Caco-2 (cell line): ENCODE measurements around the gene CRMP1. TPM values are rescaled to one million over a fixed set of nuclear protein-coding genes. Genes with fewer than 3 reads are reported as not detected.
A peak's percentile ranks its signal among the peaks of the same experiment; 100 is the strongest.
"Not testable (repeated sequence)": the region's sequence is repeated elsewhere in the genome, so short reads cannot be mapped to it uniquely, and the experiment has no call there.

Source experiments
- BruUV-seq: library from RNA; stranded (reverse); fragments of 400-500 nt; replicated peaks from 2 replicates; lab custom pipeline; 2021; lab: Mats Ljungman, UMichigan
- CTCF ChIA-PET: fragments of 300-600 bp; sonication (Branson Sonifier 250); formaldehyde crosslinking; loops from one replicate; lab custom pipeline; 2022; ENCODE audit warnings: antibody characterized with exemption; lab: Charles Lee
- POLR2A ChIA-PET: fragments of 300-600 bp; sonication (Branson Sonifier 250); formaldehyde crosslinking; loops from one replicate; lab custom pipeline; 2022; ENCODE audit warnings: antibody characterized with exemption; lab: Charles Lee
- DNase-seq, 2 experiments: peaks; one replicate each; pipeline versions ENCODE4 v3.0.0 to v3.0.0-alpha.2; 2020 to 2022
- H3K27me3 ChIP-seq: replicated peaks from 2 replicates; pipeline ENCODE4 v1.6.0; 2011; ENCODE audit warnings: low read length; ENCODE audit not compliant: control insufficient read depth, insufficient read depth
- H3K36me3 ChIP-seq: 2 replicates; pipeline ENCODE4 v1.5.1; 2011; ENCODE audit warnings: low read length; ENCODE audit not compliant: control insufficient read depth, insufficient read depth
- H3K4me1 ChIP-seq: fragments of 250-450 bp; sonication (Bioruptor Pico); 2 replicates; pipeline ENCODE4 v1.5.1; 2020; ENCODE audit warnings: mild to moderate bottlenecking
- H3K4me3 ChIP-seq: 2 replicates; pipeline ENCODE4 v1.5.1; 2011; ENCODE audit warnings: low read depth, mild to moderate bottlenecking, control low read depth, low read length
- H3K9me3 ChIP-seq: fragments of 250-450 bp; sonication (Bioruptor Pico); 2 replicates; pipeline ENCODE4 v1.5.1; 2020; ENCODE audit warnings: mild to moderate bottlenecking, moderate library complexity
- H3K27ac Mint-ChIP-seq: one replicate; pipeline ENCODE4 v1.8.0; 2022; ENCODE audit warnings: mixed read lengths; ENCODE audit not compliant: unreplicated experiment
- H3K27me3 Mint-ChIP-seq: one replicate; pipeline ENCODE4 v1.8.0; 2022; ENCODE audit warnings: mixed read lengths; ENCODE audit not compliant: insufficient read depth, unreplicated experiment
- H3K36me3 Mint-ChIP-seq: one replicate; pipeline ENCODE4 v1.8.0; 2022; ENCODE audit warnings: mild to moderate bottlenecking, mixed read lengths; ENCODE audit not compliant: insufficient read depth, unreplicated experiment
- H3K4me1 Mint-ChIP-seq: one replicate; pipeline ENCODE4 v1.8.0; 2022; ENCODE audit warnings: low read depth, mixed read lengths; ENCODE audit not compliant: unreplicated experiment
- H3K4me3 Mint-ChIP-seq: one replicate; pipeline ENCODE4 v1.8.0; 2022; ENCODE audit warnings: mild to moderate bottlenecking, moderate library complexity, mixed read lengths; ENCODE audit not compliant: unreplicated experiment
- H3K9me3 Mint-ChIP-seq: one replicate; pipeline ENCODE4 v1.8.0; 2022; ENCODE audit warnings: mixed read lengths; ENCODE audit not compliant: unreplicated experiment
- intact Hi-C: fragments of 100-400 bp; cut with micrococcal nuclease; formaldehyde crosslinking; loops from one replicate; pipeline ENCODE4 v1.10.0; 2022; ENCODE audit not compliant: unreplicated experiment
- total RNA-seq: library from RNA; stranded (reverse); gene quantifications from 2 replicates; pipeline ENCODE4 v1.2.3, GENCODE V29; 2022
- TF ChIP-seq, protein P1 (sequence below), 2 experiments: fragments of 200-600 bp in 1 of 2; IDR thresholded peaks; 1 replicate in 1 of 2; 2 replicates in 1 of 2; pipeline versions ENCODE4 v1.5.1 to v1.8.0; 2011 to 2022; ENCODE audit warnings: antibody characterized with exemption in 1 of 2, control low read depth in 1 of 2, inconsistent platforms in 1 of 2, low read depth in 1 of 2, low read length in 1 of 2, mild to moderate bottlenecking in 1 of 2, moderate library complexity in 1 of 2; ENCODE audit not compliant: insufficient read depth in 1 of 2, severe bottlenecking in 1 of 2, unreplicated experiment in 1 of 2

The CRMP1 gene
- total RNA-seq, 1 experiment from 2014 or later, result not detected

GRCh38 chr4:5812506-5813229 lies 80.2 kb downstream of the CRMP1 start:
- no TSS peak for BruUV-seq
- H3K27ac Mint-ChIP-seq, result no peak overlapping the region
- no peaks in the 10 kb centered on the region for H3K36me3 ChIP-seq
- H3K4me3 Mint-ChIP-seq, result no peak overlapping the region
- H3K27me3 ChIP-seq, result no peaks in the 10 kb centered on the region; the same call in 1 of the 2 replicates
- no peaks in the 10 kb centered on the region for H3K9me3 Mint-ChIP-seq
- H3K36me3 Mint-ChIP-seq, result no peaks in the 10 kb centered on the region
- TF ChIP-seq, protein P1, sequence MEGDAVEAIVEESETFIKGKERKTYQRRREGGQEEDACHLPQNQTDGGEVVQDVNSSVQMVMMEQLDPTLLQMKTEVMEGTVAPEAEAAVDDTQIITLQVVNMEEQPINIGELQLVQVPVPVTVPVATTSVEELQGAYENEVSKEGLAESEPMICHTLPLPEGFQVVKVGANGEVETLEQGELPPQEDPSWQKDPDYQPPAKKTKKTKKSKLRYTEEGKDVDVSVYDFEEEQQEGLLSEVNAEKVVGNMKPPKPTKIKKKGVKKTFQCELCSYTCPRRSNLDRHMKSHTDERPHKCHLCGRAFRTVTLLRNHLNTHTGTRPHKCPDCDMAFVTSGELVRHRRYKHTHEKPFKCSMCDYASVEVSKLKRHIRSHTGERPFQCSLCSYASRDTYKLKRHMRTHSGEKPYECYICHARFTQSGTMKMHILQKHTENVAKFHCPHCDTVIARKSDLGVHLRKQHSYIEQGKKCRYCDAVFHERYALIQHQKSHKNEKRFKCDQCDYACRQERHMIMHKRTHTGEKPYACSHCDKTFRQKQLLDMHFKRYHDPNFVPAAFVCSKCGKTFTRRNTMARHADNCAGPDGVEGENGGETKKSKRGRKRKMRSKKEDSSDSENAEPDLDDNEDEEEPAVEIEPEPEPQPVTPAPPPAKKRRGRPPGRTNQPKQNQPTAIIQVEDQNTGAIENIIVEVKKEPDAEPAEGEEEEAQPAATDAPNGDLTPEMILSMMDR (IDR thresholded peaks at IDR 0.05; ENCODE audit: insufficient read depth in 1 of 2, low read depth in 1 of 2, low read length in 1 of 2, severe bottlenecking in 1 of 2, unreplicated experiment in 1 of 2), result peak; percentile 55 to 60
- no peaks in the 10 kb centered on the region for H3K9me3 ChIP-seq
- peaks cover 5% of the 10 kb centered on the region for H3K27me3 Mint-ChIP-seq
- H3K4me3 ChIP-seq, result no peak overlapping the region
- CTCF ChIA-PET, result interaction anchor here (0.6 to 1.2 kb wide), 3 partner anchors 9 to 353 kb away, joined by 3 to 4 read pairs (median 3); no protein-coding TSS in a partner anchor
- intact Hi-C loops, result loop anchor here (1.0 to 2.0 kb wide), 2 partner anchors 762 to 817 kb away; partner anchors contain the start of gene STK32B
- peak in 1 of 2 experiments; percentile 60 for DNase-seq
- H3K4me1 Mint-ChIP-seq, result no peaks in the 10 kb centered on the region
- no peaks in the 10 kb centered on the region for H3K4me1 ChIP-seq
- POLR2A ChIA-PET, result no interaction called here

GRCh38 chr4:5812057-5812456 lies 80.8 kb downstream of the CRMP1 start:
- H3K4me3 Mint-ChIP-seq, H3K9me3 Mint-ChIP-seq, H3K27me3 Mint-ChIP-seq, H3K36me3 Mint-ChIP-seq, DNase-seq, H3K4me3 ChIP-seq, H3K27me3 ChIP-seq, H3K4me1 Mint-ChIP-seq, H3K36me3 ChIP-seq, POLR2A ChIA-PET, CTCF ChIA-PET, BruUV-seq, H3K27ac Mint-ChIP-seq, H3K9me3 ChIP-seq, H3K4me1 ChIP-seq: not testable (repeated sequence)
- intact Hi-C loops, result loop anchor here (2.0 kb wide), 1 partner anchor 761 kb away; the partner anchor contains the start of gene STK32B

DNA sequence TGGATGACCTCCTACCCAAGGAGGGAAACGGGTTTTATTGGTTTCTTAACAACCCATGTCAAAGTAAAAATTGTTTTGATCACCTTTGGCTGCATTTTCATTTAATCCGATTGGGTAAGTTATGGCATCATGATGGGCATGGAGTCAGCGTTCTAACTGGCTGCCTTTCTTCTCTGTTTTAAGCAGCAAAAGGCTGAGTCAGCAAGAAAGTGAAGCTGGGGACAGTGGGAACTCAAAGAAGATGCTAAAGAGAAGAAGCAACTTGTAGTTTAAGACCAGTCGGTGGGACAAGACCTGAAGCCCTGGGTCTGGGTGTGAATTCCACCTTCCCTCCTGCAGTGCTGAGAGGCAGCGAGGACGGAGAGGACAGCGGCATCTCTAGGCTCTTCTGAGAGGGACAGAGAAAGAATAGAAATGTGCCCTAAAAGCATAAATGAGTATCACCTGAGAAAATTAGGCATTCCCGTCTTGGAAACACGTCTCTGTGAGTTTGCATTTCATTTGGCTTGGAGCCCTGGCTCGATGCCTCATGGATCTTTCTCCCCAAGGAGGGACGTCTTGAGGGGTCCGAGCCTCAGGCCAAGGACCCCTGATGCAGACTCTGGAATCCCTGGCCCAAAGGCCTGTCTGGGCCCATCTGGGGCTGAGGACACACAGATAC lies 82.0 kb downstream of the CRMP1 start:
- Histone ChIP-seq H3K36me3 (no peaks in the 10 kb centered on the region), H3K4me1 (no peaks in the 10 kb centered on the region), H3K27me3 (no peaks in the 10 kb centered on the region; the same call in 1 of the 2 replicates), H3K9me3 (no peaks in the 10 kb centered on the region), H3K4me3 (no peak overlapping the region)
- DNase-seq, result no peak
- H3K9me3 Mint-ChIP-seq, result no peaks in the 10 kb centered on the region
- POLR2A ChIA-PET, result no interaction called here
- TF ChIP-seq, protein P1 (IDR thresholded peaks at IDR 0.05; ENCODE audit: insufficient read depth in 1 of 2, low read depth in 1 of 2, low read length in 1 of 2, severe bottlenecking in 1 of 2, unreplicated experiment in 1 of 2), result no peak
- H3K4me1 Mint-ChIP-seq, result no peaks in the 10 kb centered on the region
- no TSS peak for BruUV-seq
- no peak overlapping the region for H3K4me3 Mint-ChIP-seq
- no peaks in the 10 kb centered on the region for H3K36me3 Mint-ChIP-seq
- no peak overlapping the region for H3K27ac Mint-ChIP-seq
- intact Hi-C loops, result no loop called here
- peaks cover 5% of the 10 kb centered on the region for H3K27me3 Mint-ChIP-seq
- CTCF ChIA-PET, result no interaction called here
